ENCODE results near the gene ECT2.

DNA sequence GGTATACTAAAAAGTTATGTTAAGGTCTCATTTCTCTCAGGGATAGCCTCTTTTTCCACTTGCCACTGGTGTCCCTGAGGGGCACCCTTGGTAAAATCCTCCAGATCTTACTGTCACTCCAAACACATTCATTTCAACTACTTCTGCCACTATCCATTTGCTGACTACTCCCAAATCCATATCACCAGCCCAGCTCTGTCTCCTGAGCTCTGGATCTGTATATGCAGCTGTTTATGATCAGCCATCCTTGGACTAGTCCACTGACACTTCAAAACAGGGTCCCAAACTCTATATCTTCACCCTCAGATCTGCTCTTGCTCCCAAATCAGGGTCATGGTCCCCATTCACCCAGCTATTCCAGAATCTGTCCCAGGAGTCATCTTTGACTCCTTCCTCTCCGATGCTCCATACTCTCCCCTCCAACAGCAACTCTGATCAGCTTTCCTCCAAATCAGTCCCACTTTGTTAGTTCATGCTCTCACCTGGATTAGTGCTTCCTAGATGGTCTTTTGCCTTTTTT, 49.5 kb upstream of the ECT2 start:
- TF ChIP-seq, protein P1, sequence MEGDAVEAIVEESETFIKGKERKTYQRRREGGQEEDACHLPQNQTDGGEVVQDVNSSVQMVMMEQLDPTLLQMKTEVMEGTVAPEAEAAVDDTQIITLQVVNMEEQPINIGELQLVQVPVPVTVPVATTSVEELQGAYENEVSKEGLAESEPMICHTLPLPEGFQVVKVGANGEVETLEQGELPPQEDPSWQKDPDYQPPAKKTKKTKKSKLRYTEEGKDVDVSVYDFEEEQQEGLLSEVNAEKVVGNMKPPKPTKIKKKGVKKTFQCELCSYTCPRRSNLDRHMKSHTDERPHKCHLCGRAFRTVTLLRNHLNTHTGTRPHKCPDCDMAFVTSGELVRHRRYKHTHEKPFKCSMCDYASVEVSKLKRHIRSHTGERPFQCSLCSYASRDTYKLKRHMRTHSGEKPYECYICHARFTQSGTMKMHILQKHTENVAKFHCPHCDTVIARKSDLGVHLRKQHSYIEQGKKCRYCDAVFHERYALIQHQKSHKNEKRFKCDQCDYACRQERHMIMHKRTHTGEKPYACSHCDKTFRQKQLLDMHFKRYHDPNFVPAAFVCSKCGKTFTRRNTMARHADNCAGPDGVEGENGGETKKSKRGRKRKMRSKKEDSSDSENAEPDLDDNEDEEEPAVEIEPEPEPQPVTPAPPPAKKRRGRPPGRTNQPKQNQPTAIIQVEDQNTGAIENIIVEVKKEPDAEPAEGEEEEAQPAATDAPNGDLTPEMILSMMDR (conservative IDR thresholded peaks at IDR 0.05 in 1 of 2, IDR thresholded peaks at IDR 0.05 in 1 of 2; ENCODE audit: extremely low read depth in 1 of 2, insufficient read depth in 1 of 2, low read depth in 1 of 2, low read length in 2 of 2) = no peak
- TF ChIP-seq EZH2 (IDR thresholded peaks at IDR 0.05; ENCODE audit: borderline replicate concordance, low read length) = no peak

Measured in mammary epithelial cell (primary cell).